Loucy (cell line): Measurements from ENCODE around the gene ARID3B.

ENCODE experiments used
- EZH2phosphoT487 ChIP-seq: fragments of 200-600 bp; IDR thresholded peaks from 2 replicates; pipeline ENCODE4 v1.6.1; 2018; ENCODE audit warnings: antibody characterized with exemption, mild to moderate bottlenecking, moderate library complexity, borderline replicate concordance
- TF ChIP-seq, protein P1 (sequence below): fragments of 200-600 bp; sonication (generic); conservative IDR thresholded peaks from 2 replicates; pipeline ENCODE4 v1.5.1; 2014; ENCODE audit warnings: mild to moderate bottlenecking, antibody characterized with exemption, low read length

DNA sequence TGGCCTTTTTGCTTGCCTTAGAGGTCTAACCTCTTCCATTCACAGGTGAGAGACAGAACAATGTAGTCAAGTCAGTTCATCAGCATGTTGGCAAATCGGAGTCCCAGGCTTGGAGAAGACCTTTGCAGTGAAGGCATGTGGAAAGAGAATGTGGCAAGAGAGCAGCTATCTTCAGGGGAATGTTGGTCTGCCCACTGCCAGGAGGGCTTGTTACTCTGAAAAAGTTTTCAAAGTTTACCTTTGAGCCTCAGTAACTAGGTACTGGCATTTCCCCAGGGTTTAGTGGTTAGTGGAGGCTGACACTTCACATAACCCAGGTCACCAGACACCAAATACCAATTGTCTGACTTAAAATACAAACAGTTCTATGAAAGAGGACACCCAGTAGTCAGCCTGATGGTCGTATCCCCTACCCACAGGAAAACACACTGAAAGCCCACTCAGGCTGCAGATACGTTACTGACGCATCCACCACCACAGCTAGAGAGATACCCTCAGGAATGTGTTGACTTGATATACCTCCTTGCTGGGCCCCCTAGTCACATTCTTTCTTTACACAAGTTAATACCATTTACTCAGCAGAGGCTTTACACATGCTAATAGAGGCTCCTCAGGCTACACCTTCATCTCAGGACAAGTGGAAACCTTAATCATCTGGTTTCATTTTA lies 9.7 kb upstream of the ARID3B start:
- TF ChIP-seq, protein P1, sequence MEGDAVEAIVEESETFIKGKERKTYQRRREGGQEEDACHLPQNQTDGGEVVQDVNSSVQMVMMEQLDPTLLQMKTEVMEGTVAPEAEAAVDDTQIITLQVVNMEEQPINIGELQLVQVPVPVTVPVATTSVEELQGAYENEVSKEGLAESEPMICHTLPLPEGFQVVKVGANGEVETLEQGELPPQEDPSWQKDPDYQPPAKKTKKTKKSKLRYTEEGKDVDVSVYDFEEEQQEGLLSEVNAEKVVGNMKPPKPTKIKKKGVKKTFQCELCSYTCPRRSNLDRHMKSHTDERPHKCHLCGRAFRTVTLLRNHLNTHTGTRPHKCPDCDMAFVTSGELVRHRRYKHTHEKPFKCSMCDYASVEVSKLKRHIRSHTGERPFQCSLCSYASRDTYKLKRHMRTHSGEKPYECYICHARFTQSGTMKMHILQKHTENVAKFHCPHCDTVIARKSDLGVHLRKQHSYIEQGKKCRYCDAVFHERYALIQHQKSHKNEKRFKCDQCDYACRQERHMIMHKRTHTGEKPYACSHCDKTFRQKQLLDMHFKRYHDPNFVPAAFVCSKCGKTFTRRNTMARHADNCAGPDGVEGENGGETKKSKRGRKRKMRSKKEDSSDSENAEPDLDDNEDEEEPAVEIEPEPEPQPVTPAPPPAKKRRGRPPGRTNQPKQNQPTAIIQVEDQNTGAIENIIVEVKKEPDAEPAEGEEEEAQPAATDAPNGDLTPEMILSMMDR: no peak
- TF ChIP-seq EZH2phosphoT487: no peak
